ENCODE measurements around the gene EMILIN1. TPM values are rescaled to one million over a fixed set of nuclear protein-coding genes. Genes with fewer than 3 reads are reported as not detected.
A peak's percentile ranks its signal among the peaks of the same experiment; 100 is the strongest.
"Not testable (repeated sequence)": the region's sequence is repeated elsewhere in the genome, so short reads cannot be mapped to it uniquely, and the experiment has no call there.

Gene EMILIN1
- total RNA-seq, 1 experiment from 2014 or later: 31.0 TPM

- ChIA-PET CTCF (no interaction called here), POLR2A (ENCODE audit: low non-redundant PET) (interaction anchor here (0.6 kb wide), 1 partner anchor 19 kb away, joined by 3 read pairs; no protein-coding TSS in a partner anchor)
- peak; percentile 66 for DNase-seq (ENCODE audit: low spot score)
- Histone ChIP-seq H3K4me1 (ENCODE audit: insufficient read depth, low read length, poor library complexity, severe bottlenecking) (peaks cover 50% of the 10 kb centered on the region), H3K36me3 (ENCODE audit: insufficient read depth, low read length, poor library complexity, severe bottlenecking) (peaks cover 3% of the 10 kb centered on the region), H3K27ac (ENCODE audit: low read depth, low read length, poor library complexity, severe bottlenecking) (peak overlapping the region; percentile 45), H3K9me3 (ENCODE audit: low read depth, low read length, poor library complexity, severe bottlenecking) (no peaks in the 10 kb centered on the region), H3K27me3 (replicated peaks; ENCODE audit: insufficient read depth, low read depth, low read length, poor library complexity) (no peaks in the 10 kb centered on the region), H3K4me3 (ENCODE audit: low read depth, low read length, poor library complexity, severe bottlenecking) (no peak overlapping the region)
- BruUV-seq (replicated peaks): no TSS peak
- TF ChIP-seq CTCF (conservative IDR thresholded peaks at IDR 0.05; ENCODE audit: low read depth, low read length): no peak
- TF ChIP-seq EZH2 (IDR thresholded peaks at IDR 0.05; ENCODE audit: borderline replicate concordance, low read depth, low read length, poor library complexity, severe bottlenecking): no peak
- intact Hi-C loops (cut with micrococcal nuclease; ENCODE audit: unreplicated experiment): no loop called here
These were observed 3.5 kb upstream of the EMILIN1 start for GRCh38 chr2:27074738-27075565.

GRCh38 chr2:27075566-27075871 is 2.9 kb upstream of the EMILIN1 start:
- H3K27me3 ChIP-seq (replicated peaks; ENCODE audit: insufficient read depth, low read depth, low read length, poor library complexity); BruUV-seq (replicated peaks); CTCF ChIA-PET; H3K36me3 ChIP-seq (ENCODE audit: insufficient read depth, low read length, poor library complexity, severe bottlenecking); POLR2A ChIA-PET (ENCODE audit: low non-redundant PET); H3K9me3 ChIP-seq (ENCODE audit: low read depth, low read length, poor library complexity, severe bottlenecking); DNase-seq (ENCODE audit: low spot score); H3K4me3 ChIP-seq (ENCODE audit: low read depth, low read length, poor library complexity, severe bottlenecking); intact Hi-C loops (cut with micrococcal nuclease; ENCODE audit: unreplicated experiment): not testable (repeated sequence)
- Histone ChIP-seq H3K27ac (ENCODE audit: low read depth, low read length, poor library complexity, severe bottlenecking) (peak overlapping the region; percentile 45), H3K4me1 (ENCODE audit: insufficient read depth, low read length, poor library complexity, severe bottlenecking) (peaks cover 46% of the 10 kb centered on the region)

- no peak for DNase-seq (ENCODE audit: low spot score)
- CTCF ChIA-PET: no interaction called here
- no TSS peak for BruUV-seq (replicated peaks)
- no peak overlapping the region for H3K4me3 ChIP-seq (ENCODE audit: low read depth, low read length, poor library complexity, severe bottlenecking)
- no peaks in the 10 kb centered on the region for H3K36me3 ChIP-seq (ENCODE audit: insufficient read depth, low read length, poor library complexity, severe bottlenecking)
- intact Hi-C loops (cut with micrococcal nuclease; ENCODE audit: unreplicated experiment): no loop called here
- peaks cover 51% of the 10 kb centered on the region for H3K4me1 ChIP-seq (ENCODE audit: insufficient read depth, low read length, poor library complexity, severe bottlenecking)
- no peak overlapping the region for H3K27ac ChIP-seq (ENCODE audit: low read depth, low read length, poor library complexity, severe bottlenecking)
- no peak for TF ChIP-seq CTCF (conservative IDR thresholded peaks at IDR 0.05; ENCODE audit: low read depth, low read length)
- no peaks in the 10 kb centered on the region for H3K9me3 ChIP-seq (ENCODE audit: low read depth, low read length, poor library complexity, severe bottlenecking)
- POLR2A ChIA-PET (ENCODE audit: low non-redundant PET): no interaction called here
- no peaks in the 10 kb centered on the region for H3K27me3 ChIP-seq (replicated peaks; ENCODE audit: insufficient read depth, low read depth, low read length, poor library complexity)
These were observed 2.1 kb upstream of the EMILIN1 start for GRCh38 chr2:27076323-27076722.

GRCh38 chr2:27077231-27077630 is 1.2 kb upstream of the EMILIN1 start:
- Histone ChIP-seq H3K9me3 (ENCODE audit: low read depth, low read length, poor library complexity, severe bottlenecking) (no peaks in the 10 kb centered on the region), H3K27me3 (replicated peaks; ENCODE audit: insufficient read depth, low read depth, low read length, poor library complexity) (no peaks in the 10 kb centered on the region), H3K4me1 (ENCODE audit: insufficient read depth, low read length, poor library complexity, severe bottlenecking) (peaks cover 54% of the 10 kb centered on the region), H3K4me3 (ENCODE audit: low read depth, low read length, poor library complexity, severe bottlenecking) (no peak overlapping the region), H3K27ac (ENCODE audit: low read depth, low read length, poor library complexity, severe bottlenecking) (no peak overlapping the region), H3K36me3 (ENCODE audit: insufficient read depth, low read length, poor library complexity, severe bottlenecking) (no peaks in the 10 kb centered on the region)
- BruUV-seq (replicated peaks): no TSS peak
- ChIA-PET POLR2A (ENCODE audit: low non-redundant PET) (no interaction called here), CTCF (no interaction called here)
- no peak for DNase-seq (ENCODE audit: low spot score)
- intact Hi-C loops (cut with micrococcal nuclease; ENCODE audit: unreplicated experiment): no loop called here
- TF ChIP-seq CTCF (conservative IDR thresholded peaks at IDR 0.05; ENCODE audit: low read depth, low read length) (no peak), EZH2 (IDR thresholded peaks at IDR 0.05; ENCODE audit: borderline replicate concordance, low read depth, low read length, poor library complexity, severe bottlenecking) (no peak)
